GM12873 (cell line): ENCODE data around the gene DGUOK.

Experiments used
- CTCF ChIP-seq: IDR thresholded peaks from 2 replicates; pipeline ENCODE4 v1.5.1; 2012; ENCODE audit warnings: low read depth, mild to moderate bottlenecking, moderate library complexity, low read length, control low read depth; ENCODE audit not compliant: insufficient read depth; ENCODE audit errors: missing control alignments

DGUOK gene

GRCh38 chr2:73890301-73891092 lies 36.2 kb upstream of the DGUOK start:
- TF ChIP-seq CTCF, result no peak

- no peak for TF ChIP-seq CTCF
Observed at GRCh38 chr2:73891276-73891901, 35.3 kb upstream of the DGUOK start.

- TF ChIP-seq CTCF, result no peak
Observed at GRCh38 chr2:73892631-73893329, 33.9 kb upstream of the DGUOK start, which contains the start of gene ACTG2. ACTG2 (plus strand) TSS chr2:73893008; CDS start chr2:73901312, 8,304 bp downstream.

- TF ChIP-seq CTCF, result no peak
Observed at GRCh38 chr2:73893764-73894474, 32.8 kb upstream of the DGUOK start.

GRCh38 chr2:73894475-73894850 lies 32.2 kb upstream of the DGUOK start:
- TF ChIP-seq CTCF, result no peak

- TF ChIP-seq CTCF, result no peak
Observed at GRCh38 chr2:73894877-73895276, 31.8 kb upstream of the DGUOK start.
